HEK293T (cell line): ENCODE measurements around the gene TANC1.

Source experiments
- ARNT ChIP-seq: fragments of 450-650 bp; IDR thresholded peaks from 2 replicates; pipeline ENCODE4 v1.6.1; 2017; ENCODE audit warnings: mild to moderate bottlenecking
- BHLHE40 ChIP-seq: fragments of 450-650 bp; IDR thresholded peaks from 2 replicates; pipeline ENCODE4 v1.6.1; 2016; ENCODE audit warnings: mild to moderate bottlenecking, moderate library complexity, borderline replicate concordance
- ELF4 ChIP-seq: fragments of 450-650 bp; IDR thresholded peaks from 2 replicates; pipeline ENCODE4 v1.6.1; 2017; ENCODE audit warnings: antibody characterized with exemption
- FOXA1 ChIP-seq: fragments of 450-650 bp; IDR thresholded peaks from 2 replicates; pipeline ENCODE4 v1.6.1; 2016; ENCODE audit warnings: mild to moderate bottlenecking
- LEF1 ChIP-seq: fragments of 450-650 bp; IDR thresholded peaks from 2 replicates; pipeline ENCODE4 v1.6.1; 2017; ENCODE audit warnings: mild to moderate bottlenecking, borderline replicate concordance
- NFRKB ChIP-seq: fragments of 450-650 bp; IDR thresholded peaks from 2 replicates; pipeline ENCODE4 v1.6.1; 2016; ENCODE audit warnings: mild to moderate bottlenecking, moderate library complexity
- PKNOX1 ChIP-seq: fragments of 450-650 bp; IDR thresholded peaks from 2 replicates; pipeline ENCODE4 v1.6.1; 2016
- TARDBP ChIP-seq: fragments of 450-650 bp; IDR thresholded peaks from 2 replicates; pipeline ENCODE4 v1.6.1; 2016

DNA sequence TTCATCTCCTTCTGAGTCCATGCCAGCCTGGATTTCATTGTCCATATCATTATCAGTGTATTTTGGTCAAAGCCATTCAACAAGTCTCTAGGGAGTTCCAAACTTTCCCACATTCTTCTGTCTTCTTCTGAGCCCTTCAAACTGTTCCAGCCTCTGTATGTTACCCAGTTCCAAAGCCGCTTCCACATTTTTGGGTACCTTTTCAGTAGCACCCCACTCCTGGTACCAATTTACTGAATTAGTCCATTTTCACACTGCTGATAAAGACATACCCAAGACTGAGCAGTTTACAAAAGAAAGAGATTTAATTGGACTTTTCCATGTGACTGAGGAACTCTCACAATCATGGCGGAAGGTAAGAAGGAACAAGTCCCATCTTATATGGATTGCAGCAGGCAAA lies 47.4 kb downstream of the TANC1 start:
- no peak for TF ChIP-seq PKNOX1
- no peak for TF ChIP-seq LEF1
- TF ChIP-seq ELF4 = no peak
- TF ChIP-seq BHLHE40 = no peak
- TF ChIP-seq ARNT = no peak
- no peak for TF ChIP-seq TARDBP
- no peak for TF ChIP-seq NFRKB
- no peak for TF ChIP-seq FOXA1
